ENCODE data around the gene TRAFD1. TPM values are rescaled to one million over a fixed set of nuclear protein-coding genes. Genes with fewer than 3 reads are reported as not detected.

TRAFD1 gene
- total and polyA plus RNA-seq, 9 of the 15 experiments (the other 6 are each of a cell fraction or from before 2014, with no cell fraction given): 41.3 to 85.5 (median 54.5) TPM

- TF ChIP-seq, protein P1, sequence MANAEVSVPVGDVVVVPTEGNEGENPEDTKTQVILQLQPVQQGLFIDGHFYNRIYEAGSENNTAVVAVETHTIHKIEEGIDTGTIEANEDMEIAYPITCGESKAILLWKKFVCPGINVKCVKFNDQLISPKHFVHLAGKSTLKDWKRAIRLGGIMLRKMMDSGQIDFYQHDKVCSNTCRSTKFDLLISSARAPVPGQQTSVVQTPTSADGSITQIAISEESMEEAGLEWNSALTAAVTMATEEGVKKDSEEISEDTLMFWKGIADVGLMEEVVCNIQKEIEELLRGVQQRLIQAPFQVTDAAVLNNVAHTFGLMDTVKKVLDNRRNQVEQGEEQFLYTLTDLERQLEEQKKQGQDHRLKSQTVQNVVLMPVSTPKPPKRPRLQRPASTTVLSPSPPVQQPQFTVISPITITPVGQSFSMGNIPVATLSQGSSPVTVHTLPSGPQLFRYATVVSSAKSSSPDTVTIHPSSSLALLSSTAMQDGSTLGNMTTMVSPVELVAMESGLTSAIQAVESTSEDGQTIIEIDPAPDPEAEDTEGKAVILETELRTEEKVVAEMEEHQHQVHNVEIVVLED (CRISPR knock-in tag; IDR thresholded peaks at IDR 0.05): no peak
- TF ChIP-seq CSDE1 (IDR thresholded peaks at IDR 0.05) (no peak), SMAD2 (IDR thresholded peaks at IDR 0.05; ENCODE audit: low read depth, low read length) (no peak), LEF1 (IDR thresholded peaks at IDR 0.05) (no peak), ETS2 (tag; IDR thresholded peaks at IDR 0.05; ENCODE audit: borderline replicate concordance, poor library complexity, severe bottlenecking) (peak; percentile 31), E4F1 (CRISPR knock-in tag; IDR thresholded peaks at IDR 0.05; ENCODE audit: borderline replicate concordance) (no peak), ZNF639 (CRISPR knock-in tag; conservative IDR thresholded peaks at IDR 0.05 in 1 of 2, IDR thresholded peaks at IDR 0.05 in 1 of 2) (0 out of 4 replicates have a peak, but pooled peaks of 1 of the 2 experiments have one; percentile 24), YY1 (IDR thresholded peaks at IDR 0.05; ENCODE audit: borderline replicate concordance in 1 of 3, control insufficient read depth in 1 of 3, extremely low read depth in 1 of 3, insufficient read depth in 3 of 3, insufficient read length in 1 of 3, insufficient replicate concordance in 2 of 3, low read depth in 1 of 3, low read length in 2 of 3) (peak; percentile 73 to 95 (median 92)), ZBTB17 (CRISPR knock-in tag; IDR thresholded peaks at IDR 0.05) (no peak), TFAP4 (CRISPR knock-in tag; IDR thresholded peaks at IDR 0.05; ENCODE audit: borderline replicate concordance) (peak; percentile 73), TEAD1 (CRISPR knock-in tag; IDR thresholded peaks at IDR 0.05) (peak; percentile 24 to 29; a peak in 1 of 4 replicates), COPS2 (conservative IDR thresholded peaks at IDR 0.05) (no peak)
- TF ChIP-seq, protein P2, sequence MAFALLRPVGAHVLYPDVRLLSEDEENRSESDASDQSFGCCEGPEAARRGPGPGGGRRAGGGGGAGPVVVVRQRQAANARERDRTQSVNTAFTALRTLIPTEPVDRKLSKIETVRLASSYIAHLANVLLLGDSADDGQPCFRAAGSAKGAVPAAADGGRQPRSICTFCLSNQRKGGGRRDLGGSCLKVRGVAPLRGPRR (CRISPR knock-in tag; IDR thresholded peaks at IDR 0.05): no peak
- TF ChIP-seq, protein P3, sequence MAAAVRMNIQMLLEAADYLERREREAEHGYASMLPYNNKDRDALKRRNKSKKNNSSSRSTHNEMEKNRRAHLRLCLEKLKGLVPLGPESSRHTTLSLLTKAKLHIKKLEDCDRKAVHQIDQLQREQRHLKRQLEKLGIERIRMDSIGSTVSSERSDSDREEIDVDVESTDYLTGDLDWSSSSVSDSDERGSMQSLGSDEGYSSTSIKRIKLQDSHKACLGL (CRISPR knock-in tag; IDR thresholded peaks at IDR 0.05; ENCODE audit: borderline replicate concordance, poor library complexity, severe bottlenecking): peak; percentile 90
- TF ChIP-seq, protein P4, sequence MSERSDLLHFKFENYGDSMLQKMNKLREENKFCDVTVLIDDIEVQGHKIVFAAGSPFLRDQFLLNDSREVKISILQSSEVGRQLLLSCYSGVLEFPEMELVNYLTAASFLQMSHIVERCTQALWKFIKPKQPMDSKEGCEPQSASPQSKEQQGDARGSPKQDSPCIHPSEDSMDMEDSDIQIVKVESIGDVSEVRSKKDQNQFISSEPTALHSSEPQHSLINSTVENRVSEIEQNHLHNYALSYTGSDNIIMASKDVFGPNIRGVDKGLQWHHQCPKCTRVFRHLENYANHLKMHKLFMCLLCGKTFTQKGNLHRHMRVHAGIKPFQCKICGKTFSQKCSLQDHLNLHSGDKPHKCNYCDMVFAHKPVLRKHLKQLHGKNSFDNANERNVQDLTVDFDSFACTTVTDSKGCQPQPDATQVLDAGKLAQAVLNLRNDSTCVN (CRISPR knock-in tag; IDR thresholded peaks at IDR 0.05): no peak
Observed at GRCh38 chr12:112108202-112109079, 16.9 kb upstream of the TRAFD1 start, which contains the start of gene NAA25 (continued).
